NB4 (cell line): ENCODE data around the gene UPB1.

Source experiments
- MYC ChIP-seq: IDR thresholded peaks from 2 replicates; pipeline ENCODE4 v1.6.1; 2011; ENCODE audit warnings: low read depth, low read length
- POLR2A ChIP-seq: IDR thresholded peaks from 2 replicates; pipeline ENCODE4 v1.6.1; 2011; ENCODE audit warnings: mild to moderate bottlenecking; ENCODE audit not compliant: insufficient read length; ENCODE audit errors: extremely low read depth
- TF ChIP-seq, protein P1 (sequence below): IDR thresholded peaks from one replicate; pipeline ENCODE4 v1.5.1; 2012; ENCODE audit warnings: low read depth, low read length
- TF ChIP-seq, protein P2 (sequence below): IDR thresholded peaks from 2 replicates; pipeline ENCODE4 v1.6.1; 2011; ENCODE audit warnings: low read depth, low read length

DNA sequence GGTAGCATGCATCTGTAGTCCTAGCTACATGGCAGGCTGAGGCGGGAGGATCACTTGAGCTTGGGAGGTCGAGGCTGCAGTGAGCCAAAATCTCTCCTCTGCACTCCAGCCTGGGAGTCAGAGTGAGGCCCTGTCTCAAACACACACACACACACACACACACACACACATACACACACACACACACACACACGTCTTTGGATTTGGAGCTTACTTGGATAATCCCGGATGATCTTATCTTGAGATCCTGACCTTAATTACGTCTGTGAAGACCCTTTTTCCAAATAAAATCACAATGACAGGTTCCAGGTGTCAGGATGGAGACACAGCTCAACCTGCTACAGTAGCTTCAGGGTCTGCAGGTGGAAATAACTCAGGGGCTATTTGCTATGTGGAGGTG, 1.1 kb downstream of the UPB1 start:
- TF ChIP-seq, protein P1, sequence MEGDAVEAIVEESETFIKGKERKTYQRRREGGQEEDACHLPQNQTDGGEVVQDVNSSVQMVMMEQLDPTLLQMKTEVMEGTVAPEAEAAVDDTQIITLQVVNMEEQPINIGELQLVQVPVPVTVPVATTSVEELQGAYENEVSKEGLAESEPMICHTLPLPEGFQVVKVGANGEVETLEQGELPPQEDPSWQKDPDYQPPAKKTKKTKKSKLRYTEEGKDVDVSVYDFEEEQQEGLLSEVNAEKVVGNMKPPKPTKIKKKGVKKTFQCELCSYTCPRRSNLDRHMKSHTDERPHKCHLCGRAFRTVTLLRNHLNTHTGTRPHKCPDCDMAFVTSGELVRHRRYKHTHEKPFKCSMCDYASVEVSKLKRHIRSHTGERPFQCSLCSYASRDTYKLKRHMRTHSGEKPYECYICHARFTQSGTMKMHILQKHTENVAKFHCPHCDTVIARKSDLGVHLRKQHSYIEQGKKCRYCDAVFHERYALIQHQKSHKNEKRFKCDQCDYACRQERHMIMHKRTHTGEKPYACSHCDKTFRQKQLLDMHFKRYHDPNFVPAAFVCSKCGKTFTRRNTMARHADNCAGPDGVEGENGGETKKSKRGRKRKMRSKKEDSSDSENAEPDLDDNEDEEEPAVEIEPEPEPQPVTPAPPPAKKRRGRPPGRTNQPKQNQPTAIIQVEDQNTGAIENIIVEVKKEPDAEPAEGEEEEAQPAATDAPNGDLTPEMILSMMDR, result no peak
- TF ChIP-seq POLR2A (no peak), MYC (no peak)
- TF ChIP-seq, protein P2, sequence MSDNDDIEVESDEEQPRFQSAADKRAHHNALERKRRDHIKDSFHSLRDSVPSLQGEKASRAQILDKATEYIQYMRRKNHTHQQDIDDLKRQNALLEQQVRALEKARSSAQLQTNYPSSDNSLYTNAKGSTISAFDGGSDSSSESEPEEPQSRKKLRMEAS, result no peak
